Activated gamma-delta T cell (primary cell): ENCODE results near the gene EAF1.
"Not testable (repeated sequence)": the region's sequence is repeated elsewhere in the genome, so short reads cannot be mapped to it uniquely, and the experiment has no call there.

Source experiments
- DNase-seq: peaks from one replicate; lab custom pipeline; 2025; lab: John Stamatoyannopoulos, UW

EAF1 gene

DNA sequence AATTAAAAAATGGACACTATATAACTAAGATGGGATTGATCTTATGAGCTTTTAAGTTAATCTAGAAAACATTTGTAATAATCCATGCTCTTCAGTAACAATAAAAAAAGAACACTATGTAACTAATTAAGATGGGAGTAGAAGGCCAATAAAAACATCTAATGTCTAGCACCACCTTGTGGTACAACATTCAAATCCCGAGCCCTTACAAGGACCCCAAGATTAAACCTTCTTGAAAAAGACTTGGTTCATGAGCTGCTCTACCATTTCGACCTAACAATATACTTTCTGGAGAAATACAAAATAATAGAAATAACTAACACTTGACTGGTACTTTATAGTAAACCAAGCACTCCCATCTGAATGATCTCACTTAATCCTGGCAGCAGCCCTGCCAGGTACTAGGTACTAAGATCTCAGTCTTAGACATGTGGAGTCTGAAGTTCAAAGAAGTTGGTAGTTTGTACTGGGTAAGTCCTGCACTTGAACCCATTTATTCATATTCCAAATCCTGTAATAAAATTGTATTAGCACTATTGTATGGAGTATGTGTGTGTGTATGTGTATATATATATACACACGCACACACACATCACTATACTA lies 21.8 kb upstream of the EAF1 start:
- no peak for DNase-seq

DNA sequence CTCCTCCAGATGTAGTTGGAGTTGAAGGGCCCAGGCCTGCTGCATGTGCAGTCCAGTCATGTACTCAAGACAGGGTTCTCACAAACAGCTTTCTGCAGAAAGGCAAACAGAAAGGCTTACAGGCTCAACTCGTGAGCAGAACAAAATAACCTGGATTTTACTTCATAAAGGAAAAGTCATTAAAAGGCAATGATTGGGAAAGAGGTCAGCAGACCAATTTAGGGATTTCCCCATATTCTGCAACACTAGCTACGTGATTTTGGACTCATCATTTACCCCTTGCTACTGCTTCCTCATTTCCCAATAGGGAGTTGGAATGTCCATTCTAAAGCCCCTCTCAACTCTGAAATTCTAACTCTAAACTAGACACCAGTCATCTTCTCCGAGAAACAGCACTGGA lies 18.2 kb upstream of the EAF1 start:
- DNase-seq: no peak

DNA sequence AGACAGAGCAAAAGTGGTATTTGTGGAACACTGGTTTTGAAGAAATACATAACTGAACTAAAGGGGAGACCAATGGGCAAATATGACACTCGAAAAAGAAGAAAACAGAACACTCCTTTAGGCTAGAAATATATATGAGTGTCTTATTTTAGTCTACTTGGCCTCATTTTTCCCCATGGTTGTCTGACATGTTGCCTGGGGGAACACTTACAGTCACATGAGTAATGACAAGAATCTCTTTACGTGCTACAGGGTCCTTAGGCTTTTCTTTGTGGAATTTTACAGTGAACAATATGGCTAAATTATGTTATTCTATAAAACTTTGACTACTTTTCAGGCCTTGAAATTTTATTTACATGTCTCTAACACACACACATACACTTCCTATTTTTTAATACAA lies 17.6 kb upstream of the EAF1 start:
- DNase-seq: no peak

DNA sequence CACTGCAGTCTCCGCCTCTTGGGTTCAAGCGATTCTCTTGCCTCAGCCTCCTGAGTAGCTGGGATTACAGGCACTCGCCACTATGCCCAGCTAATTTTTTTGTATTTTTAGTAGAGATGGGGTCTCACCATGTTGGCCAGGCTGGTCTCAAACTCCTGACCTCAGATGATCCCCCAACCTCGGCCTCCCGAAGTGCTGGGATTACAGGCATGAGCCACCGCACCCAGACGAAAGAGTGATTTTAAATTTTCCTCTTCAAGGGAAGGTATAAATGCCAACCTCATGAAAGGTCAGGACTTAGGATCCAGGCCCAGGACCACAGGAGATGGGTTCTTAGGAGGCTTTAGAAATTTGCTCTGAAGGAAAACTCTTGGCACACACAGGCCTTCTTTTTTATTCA lies 16.4 kb upstream of the EAF1 start:
- DNase-seq: not testable (repeated sequence)

DNA sequence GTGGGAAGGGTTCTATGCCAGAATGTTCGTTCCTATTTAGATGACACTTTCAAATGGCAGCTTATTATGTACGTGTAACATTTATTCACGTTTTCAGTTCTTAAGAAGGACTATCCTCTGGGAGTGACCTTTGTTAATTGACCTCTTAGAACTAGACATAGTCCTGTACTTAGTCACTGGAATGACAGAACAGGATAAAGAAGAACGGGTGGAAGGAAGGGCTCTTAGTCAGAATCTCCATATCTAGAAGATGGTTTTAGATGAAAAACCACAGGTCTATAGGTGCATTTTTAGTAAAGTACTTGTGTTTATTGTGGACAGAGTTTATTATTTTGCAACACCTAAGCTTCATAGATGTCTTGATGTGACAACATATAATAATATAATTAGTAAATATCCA lies 6.5 kb upstream of the EAF1 start:
- no peak for DNase-seq

DNA sequence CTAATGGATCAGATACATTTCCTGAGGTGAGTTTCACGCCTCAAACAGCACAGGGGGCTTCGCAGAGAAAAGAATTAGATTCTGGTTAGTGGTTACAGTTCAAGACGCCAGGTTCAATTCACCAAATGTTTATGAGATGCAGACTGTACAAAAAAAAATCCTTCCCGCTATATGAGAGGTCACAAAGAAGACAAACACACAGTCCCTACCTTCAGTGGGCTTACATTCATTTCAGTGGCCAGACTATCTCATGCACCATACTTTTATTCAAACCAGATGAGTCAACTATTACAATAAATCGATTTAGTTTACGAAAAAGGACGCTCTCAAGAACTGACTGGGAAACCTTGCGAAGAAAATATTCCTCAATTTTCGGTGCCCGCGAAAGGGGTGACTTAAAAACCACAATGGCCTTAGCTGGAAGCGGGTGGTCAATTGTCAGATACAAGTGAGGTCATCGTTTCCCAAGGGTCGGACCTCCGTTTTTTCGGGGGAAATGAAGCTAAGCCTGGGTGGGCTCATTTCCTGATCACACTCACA lies 749 bp upstream of the EAF1 start:
- no peak for DNase-seq

DNA sequence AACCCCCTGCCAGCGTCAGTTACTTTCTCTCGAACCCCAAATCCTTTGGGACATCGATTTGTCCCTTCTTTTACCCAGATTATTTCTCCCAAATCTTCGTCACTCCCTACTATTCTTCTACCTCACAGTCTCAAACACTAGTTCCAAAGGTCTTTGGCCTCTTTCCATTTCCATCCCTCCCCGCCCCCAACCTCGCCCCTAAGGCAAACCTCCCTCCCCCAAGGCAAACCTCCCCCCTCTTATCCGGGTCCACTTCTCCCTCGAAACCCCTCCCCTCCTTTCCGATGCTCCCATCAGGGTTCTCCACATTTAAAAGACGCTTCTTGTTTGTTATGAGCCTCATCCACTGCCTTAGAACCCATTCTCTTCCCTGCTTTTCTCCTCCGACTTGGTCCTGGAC lies 583 bp downstream of the EAF1 start:
- no peak for DNase-seq

DNA sequence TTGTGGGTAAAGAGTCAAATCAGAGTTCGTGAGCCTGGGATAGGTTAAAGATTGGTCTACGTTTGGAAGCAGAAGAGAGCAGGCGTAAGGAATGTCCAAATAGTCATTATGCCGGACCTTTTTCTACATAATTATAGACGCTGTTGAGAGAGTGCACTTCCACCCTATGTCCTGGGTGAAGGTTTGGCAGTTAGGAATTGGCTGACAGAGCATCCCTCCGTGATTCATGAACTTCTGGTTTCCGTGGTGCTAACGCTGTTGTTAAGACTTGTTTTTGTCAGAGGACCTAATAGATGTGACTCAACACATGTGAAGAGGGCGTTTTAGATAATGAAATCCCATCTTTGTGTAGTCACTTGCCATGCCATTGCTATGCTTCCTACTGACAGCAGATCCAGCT lies 1.1 kb downstream of the EAF1 start:
- no peak for DNase-seq

DNA sequence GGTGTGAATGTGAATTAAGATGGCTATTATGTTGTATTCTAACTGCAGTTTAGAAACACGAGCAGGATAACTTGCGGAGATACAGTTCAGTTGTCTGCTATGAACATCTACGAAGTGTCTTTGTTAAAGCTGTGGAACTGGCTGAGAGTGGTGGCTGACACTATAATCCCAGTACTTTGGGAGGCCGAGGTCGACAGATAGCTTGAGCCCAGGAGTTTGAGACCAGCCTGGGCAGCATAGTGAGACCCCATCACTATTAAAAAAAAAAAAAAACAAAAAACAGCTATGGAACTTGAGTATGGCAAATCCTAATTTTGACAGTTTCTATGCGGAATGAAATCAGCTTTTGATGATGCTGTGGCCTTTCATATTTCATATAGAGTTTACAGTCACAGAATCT lies 1.7 kb downstream of the EAF1 start:
- no peak for DNase-seq

DNA sequence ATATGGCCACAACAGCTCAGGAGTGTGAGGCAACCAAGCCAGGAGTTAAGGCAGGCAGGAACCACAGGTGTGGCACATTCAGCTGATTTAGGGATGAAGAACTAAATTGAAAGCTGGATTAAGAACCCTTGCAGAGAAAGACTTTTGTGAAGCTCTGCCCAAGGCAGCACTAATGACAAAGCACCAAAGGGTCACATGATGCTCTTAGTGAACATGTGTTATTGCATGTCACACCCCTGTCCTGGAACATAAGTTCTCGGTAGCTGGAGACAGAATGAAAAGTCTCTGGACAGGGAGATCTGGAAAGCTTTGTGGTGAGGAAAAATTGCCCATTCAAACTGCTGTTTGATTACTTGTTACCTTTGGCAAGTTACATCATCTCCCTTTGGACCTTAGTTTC lies 3.2 kb downstream of the EAF1 start:
- DNase-seq: no peak

DNA sequence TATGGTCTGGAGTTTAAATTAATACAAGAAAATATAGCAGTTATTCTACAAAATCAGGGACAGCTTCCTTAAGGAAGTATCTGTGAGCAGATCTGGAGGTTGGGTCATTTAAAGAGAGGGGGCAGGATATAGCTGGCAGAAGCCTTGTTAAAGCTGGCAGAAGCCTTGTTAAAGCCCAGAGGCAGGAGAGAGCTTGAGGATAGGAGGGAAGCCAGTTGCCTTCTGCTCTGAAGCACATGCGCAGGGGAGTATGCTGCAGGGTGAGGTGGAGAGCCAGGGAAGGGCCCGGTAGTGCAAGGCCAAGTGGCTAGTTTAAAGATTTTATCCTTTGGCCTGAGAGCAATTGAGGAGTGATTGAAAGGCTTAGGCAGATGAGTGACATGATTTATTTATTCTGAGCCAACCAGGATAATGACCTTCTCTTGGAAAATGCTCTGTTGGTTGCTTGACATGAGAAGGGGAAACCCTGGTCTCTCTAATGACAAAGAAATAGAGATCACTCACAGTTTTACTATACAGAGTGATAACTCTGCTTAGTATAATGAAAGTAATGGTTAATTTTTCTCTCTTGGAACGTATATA lies 3.9 kb downstream of the EAF1 start:
- no peak for DNase-seq

DNA sequence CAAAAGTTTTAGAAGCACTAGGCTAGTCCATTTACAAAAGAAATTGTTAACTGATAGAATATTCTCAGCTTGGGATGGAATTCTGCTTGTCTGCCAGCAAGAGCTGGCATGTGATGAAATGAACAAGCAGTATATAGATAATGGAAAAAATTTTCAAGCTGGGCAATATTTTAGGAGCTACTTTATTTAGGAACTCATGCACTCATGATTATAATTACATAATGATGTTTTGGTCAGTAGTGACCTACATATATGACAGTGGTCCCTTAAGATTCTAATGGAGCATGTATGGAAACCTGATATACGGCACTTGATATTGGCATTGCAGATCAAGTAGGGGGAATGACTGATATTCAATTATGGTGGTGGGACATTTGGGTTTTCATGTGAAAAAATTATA lies 6.1 kb downstream of the EAF1 start:
- no peak for DNase-seq

DNA sequence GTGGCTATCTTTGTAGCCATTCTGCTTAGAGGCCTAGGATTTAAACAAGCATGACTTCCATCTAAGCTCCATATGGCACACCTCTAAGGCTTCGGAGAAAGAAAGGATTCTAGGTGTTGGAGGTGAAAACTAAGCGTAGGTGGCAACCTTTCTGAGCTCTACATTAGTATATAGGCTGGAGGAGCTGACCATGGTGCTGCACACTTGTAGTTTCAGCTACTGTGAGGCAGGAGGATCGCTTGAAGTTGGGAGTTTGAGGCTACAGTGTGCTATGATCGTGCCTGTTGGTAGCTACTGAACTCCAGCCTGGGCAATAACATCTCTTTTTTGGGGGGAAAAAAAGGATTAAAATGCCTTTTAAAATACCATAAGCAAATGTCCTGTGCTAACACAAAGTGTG lies 7.4 kb downstream of the EAF1 start:
- no peak for DNase-seq

DNA sequence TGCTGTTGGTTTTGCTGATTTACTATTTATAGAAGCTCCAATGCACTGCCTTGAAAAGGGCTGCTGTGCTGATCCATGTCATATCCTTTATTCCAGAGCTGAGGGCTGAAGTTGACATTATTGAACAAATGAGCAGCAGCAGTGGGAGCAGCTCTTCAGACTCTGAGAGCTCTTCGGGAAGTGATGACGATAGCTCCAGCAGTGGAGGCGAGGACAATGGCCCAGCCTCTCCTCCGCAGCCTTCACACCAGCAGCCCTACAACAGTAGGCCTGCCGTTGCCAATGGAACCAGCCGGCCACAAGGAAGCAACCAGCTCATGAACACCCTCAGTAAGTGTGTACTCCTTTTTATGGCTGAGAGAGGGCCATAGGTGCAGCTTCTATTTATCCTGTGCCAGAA lies 8.8 kb downstream of the EAF1 start:
- DNase-seq: no peak

DNA sequence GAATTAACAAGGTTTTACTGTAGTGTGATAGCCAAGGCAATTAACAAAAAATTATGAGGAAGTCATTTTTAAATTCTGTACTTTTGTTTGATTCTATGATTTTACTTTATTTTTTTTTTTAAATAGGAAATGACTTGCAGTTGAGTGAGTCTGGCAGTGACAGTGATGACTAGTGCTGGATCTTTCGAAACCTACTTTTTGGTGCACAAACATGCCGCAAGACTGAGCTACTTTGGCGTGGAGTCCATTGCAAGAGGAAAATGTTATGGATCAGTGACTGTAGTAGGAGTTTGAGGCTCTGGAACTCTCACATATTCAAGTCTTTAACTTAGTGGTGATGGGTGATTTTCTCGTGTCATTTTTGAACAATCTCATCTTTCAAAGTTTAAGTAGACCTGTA lies 11.6 kb downstream of the EAF1 start:
- DNase-seq: no peak

DNA sequence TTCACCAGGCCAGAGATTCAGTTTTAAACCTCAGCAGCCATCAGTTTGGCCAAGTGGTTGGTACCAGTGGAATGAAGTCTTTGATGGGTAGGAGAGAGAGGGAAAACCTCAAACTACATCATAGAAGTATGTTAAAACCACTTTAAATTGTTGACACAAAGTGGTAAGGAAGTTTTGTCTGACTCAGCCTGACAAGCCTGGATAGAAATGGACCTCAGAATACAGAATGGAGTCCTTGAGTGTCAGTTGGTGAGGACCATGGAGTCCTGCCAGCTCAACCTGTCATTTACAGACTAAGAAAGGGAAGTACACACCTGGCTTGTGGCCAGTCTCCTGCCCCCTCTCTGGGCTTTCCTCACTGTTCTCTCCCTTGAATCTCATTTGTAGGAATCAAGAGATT lies 12.1 kb downstream of the EAF1 start:
- DNase-seq: no peak

DNA sequence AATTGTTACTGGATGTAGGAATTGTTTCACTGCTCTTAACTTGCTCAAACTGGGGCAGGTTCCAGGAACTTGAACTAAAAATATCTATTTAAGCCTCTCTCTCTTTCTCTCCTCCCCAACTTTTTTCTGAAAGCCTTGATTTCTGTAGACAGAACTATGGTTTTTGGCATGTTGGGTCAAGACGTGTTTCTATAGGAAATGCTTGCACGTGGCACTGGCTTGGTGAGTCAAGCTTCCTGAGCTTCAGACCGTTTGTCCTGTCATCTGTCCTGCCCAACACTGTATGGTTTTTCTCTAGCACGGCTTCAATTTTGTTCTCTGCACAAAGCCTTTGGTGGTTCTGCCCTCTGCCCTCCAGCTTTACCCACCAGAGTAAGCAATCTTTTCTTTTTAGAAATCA lies 13.5 kb downstream of the EAF1 start:
- DNase-seq: no peak

DNA sequence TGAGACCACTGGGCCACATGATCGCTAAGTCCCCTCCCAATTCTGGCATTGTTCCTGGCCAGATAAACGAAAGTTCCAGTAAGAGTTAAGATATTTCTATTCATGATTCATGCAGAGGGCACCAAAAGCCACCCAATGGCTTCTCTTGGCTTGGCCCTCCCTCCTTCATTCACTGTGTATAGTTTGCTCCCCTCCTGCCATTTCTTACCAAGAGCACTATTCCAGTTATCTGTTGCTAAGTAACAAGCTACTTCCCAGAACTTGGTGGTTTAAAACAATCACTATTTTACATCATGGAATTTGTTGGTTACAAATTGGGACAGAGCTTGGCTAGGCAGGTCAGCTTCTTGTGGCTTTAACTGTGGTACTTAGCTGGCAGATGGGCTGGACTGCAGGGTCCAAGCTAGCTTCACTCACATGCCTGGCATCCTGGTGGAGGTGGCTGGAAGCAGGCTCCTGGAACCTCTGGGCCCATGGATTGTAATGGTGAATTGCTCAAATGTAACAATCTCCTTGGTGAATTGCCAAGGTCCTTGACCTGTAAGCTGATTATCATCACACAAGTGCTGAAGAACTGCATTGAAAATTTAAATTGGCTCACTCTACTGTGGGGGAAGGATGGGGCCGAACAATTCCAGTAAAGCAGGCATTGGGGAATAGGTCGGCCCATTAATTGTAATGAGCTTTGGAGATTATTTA lies 16.6 kb downstream of the EAF1 start:
- no peak for DNase-seq

DNA sequence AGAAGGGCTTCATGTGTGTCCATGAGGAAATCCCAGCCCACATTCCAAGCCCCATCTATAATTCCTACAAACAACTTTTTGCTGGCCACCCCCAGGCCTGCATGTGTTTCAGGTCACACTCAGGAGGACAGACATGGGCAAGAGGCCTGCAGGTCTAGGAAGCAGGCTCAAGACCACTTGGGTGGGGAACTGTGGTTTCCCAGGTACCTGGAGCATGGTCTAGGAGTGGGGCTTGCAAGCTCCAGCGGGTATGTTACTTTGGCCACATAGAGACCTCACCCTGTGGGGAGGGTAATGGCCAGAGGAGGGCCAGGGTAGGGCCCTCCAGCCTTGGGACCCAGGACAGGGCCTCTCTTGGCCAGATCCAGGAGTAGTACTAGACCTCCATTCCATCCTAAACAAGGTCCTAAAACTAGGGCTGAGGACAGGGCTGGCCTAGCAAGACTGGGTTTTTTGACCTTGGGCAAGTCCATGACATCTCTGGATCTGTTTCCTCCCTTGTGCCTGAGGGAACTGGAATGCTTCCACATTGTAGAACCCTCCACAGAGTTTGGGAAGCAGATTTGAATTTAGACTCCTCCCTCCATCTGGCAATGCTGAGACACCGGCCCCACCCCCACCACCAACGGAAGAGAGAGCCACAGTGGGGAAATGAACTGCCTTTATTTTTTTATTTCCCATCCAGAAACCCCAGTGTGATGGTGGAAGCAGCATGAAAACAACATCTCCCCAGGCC lies 22.3 kb downstream of the EAF1 start:
- DNase-seq: no peak

DNA sequence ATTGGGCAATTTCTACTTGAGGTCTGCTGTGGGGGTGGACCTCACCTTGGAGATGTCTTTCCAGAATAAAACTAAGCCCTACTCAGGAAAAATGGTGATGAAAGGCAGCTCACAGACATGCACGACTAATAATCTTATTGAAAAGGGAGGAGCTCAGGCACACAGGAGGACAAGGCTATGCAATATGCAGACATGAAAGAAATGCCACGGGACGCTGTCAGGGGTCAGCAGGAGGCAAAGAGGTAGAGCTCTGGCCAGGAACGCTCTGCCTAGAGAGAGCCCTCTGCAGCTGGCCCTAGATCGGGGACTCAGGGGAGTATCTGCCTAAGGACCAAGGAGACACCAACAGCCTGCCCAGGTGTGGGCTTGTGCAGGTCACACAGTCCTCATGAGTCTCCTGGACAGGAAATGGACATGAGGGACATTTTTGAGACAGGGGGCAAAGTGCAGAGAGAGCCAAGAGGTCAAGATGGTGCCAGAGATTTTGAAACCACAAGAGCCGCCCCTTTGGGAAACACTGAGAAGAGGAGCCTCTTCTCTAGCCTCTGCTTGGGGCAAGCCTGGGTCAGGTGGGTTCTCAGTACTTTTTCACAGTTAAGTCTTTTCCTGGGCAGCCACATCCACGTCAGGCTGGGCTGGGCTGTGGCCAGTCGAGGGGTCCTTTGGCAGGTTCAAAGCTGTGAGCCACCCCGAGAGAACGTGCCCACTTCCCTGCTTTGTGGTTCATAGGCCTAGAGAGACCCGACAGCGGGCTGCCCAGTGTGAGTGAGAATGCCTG lies 23.2 kb downstream of the EAF1 start:
- DNase-seq: no peak

DNA sequence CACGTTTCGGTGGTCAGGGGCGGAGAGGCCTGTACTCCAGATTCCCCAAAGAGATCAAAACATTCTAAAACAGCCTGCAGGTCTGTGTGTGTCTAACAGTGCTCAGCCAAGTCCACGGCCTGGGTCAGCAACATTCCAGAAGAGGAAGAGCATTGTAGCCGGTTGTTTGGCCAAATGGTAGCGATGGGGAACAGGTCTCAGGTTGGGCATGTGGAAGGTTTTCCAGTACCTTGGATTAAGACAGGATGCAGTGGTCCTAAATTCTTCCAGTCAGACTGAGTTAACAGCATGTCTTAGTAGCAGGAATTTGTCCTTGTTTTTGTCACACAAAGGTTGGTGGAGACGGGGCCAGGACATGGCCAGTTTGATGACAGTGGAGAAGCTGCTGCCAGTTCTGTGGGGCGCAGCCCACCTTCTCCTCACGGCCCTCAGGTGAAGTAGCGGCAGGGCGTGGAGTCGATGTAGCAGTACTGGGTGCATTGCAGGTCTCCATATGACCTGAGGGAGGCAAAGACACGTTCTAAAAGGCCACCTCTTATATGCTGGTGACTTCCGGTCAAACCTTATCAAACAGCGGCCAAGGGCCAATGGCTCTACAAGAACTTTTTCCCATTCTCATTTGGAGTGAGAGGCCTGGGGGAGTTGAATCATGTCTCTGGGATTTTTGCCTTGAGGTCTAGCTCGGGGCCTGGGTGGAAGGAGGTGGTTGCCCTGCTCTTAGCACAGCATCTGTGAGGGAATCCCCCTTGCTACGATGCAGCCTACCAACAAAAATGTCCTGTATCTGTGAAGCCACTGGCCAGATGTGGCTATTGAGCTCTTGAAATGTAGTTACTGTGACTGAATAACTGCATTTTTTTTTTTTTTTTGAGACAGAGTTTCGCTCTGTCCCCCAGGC lies 24.1 kb downstream of the EAF1 start:
- no peak for DNase-seq
